A549 (cell line): ENCODE results near the gene AQP7.

Experiments
- CEBPB ChIP-seq, 2 experiments: fragments of >200 bp in 1 of 2; sonication (Bioruptor Twin) in 1 of 2; formaldehyde crosslinking in 1 of 2; IDR thresholded peaks; 2 replicates each; pipeline ENCODE4 v1.6.1; 2012 to 2016
- MAFK ChIP-seq: fragments of 450-650 bp; IDR thresholded peaks from 2 replicates; pipeline ENCODE4 v1.6.1; 2014; ENCODE audit not compliant: partially characterized antibody
- MAX ChIP-seq: IDR thresholded peaks from 2 replicates; pipeline ENCODE4 v1.6.1; 2012
- MYC ChIP-seq: IDR thresholded peaks from 2 replicates; pipeline ENCODE4 v1.6.1; 2012; ENCODE audit warnings: mild to moderate bottlenecking, inconsistent platforms, low read length, improper control_type of control experiment, borderline replicate concordance
- NFE2L2 ChIP-seq: fragments of 150-350 bp; conservative IDR thresholded peaks from 2 replicates; pipeline ENCODE4 v1.6.1; 2014; ENCODE audit warnings: low read length
- POLR2A ChIP-seq: IDR thresholded peaks from 2 replicates; pipeline ENCODE4 v1.6.1; 2012; ENCODE audit warnings: mild to moderate bottlenecking, low read length
- SMC3 ChIP-seq: fragments of >200 bp; sonication (Bioruptor Twin); formaldehyde crosslinking; IDR thresholded peaks from 3 replicates; pipeline ENCODE4 v1.6.1; 2018; ENCODE audit warnings: inconsistent platforms
- TF ChIP-seq, protein P1 (sequence below): fragments of >200 bp; sonication (Bioruptor Twin); formaldehyde crosslinking; IDR thresholded peaks from 3 replicates; pipeline ENCODE4 v1.5.1; 2016
- TF ChIP-seq, protein P2 (sequence below): fragments of 450-650 bp; IDR thresholded peaks from 2 replicates; pipeline ENCODE4 v1.6.1; 2014; ENCODE audit warnings: antibody characterized with exemption

DNA sequence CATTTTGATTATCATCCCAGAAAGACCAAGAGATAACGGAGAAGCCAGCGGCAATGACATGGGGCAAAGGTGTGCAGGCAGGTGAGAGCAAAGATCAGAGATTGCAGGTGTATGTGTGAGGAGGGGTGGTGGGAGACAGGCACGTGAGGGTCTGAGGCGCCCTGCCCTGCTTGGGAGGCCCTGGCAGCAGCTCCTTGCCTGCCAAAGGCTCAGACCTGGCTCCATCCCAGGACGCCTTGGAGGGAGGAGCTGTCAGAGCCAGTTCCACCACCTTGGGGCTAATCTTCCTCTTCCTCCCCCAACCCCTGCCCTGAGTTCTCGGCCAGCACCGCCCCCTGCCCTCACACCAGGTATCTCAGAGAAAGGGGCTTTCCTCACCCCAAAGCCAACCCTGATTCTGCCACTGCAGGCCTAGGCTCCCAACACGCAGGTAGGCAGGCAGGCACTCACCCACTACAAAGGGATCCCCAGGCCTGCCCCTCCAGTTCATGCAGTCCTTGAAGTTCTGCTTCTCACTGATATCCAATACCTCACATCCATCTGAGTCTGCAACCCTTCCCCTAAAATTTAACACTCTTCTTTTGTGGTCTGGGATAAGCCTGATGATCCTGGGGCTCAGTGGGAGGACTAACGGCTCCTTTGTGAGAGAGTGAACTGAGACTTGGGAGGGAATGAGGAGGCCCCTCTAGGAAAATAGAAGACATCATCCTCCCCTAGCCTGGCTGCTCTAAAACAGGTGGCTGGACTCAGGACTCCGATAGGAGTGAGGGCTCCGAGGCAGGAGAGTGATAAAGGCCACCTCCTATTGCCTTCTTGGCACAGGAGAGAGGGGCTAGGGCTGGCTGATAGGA lies 43.2 kb upstream of the AQP7 start:
- TF ChIP-seq MYC, result no peak
- no peak for TF ChIP-seq CEBPB (IDR thresholded peaks at IDR 0.05)
- TF ChIP-seq, protein P1, sequence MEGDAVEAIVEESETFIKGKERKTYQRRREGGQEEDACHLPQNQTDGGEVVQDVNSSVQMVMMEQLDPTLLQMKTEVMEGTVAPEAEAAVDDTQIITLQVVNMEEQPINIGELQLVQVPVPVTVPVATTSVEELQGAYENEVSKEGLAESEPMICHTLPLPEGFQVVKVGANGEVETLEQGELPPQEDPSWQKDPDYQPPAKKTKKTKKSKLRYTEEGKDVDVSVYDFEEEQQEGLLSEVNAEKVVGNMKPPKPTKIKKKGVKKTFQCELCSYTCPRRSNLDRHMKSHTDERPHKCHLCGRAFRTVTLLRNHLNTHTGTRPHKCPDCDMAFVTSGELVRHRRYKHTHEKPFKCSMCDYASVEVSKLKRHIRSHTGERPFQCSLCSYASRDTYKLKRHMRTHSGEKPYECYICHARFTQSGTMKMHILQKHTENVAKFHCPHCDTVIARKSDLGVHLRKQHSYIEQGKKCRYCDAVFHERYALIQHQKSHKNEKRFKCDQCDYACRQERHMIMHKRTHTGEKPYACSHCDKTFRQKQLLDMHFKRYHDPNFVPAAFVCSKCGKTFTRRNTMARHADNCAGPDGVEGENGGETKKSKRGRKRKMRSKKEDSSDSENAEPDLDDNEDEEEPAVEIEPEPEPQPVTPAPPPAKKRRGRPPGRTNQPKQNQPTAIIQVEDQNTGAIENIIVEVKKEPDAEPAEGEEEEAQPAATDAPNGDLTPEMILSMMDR, result no peak
- TF ChIP-seq POLR2A, result no peak
- no peak for TF ChIP-seq NFE2L2
- TF ChIP-seq MAFK, result no peak
- TF ChIP-seq, protein P2, sequence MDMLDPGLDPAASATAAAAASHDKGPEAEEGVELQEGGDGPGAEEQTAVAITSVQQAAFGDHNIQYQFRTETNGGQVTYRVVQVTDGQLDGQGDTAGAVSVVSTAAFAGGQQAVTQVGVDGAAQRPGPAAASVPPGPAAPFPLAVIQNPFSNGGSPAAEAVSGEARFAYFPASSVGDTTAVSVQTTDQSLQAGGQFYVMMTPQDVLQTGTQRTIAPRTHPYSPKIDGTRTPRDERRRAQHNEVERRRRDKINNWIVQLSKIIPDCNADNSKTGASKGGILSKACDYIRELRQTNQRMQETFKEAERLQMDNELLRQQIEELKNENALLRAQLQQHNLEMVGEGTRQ, result no peak
- TF ChIP-seq SMC3, result no peak
- TF ChIP-seq MAX, result no peak
